T-cell (primary cell): ENCODE data around the gene TTC12. TPM values are rescaled to one million over a fixed set of nuclear protein-coding genes. Genes with fewer than 3 reads are reported as not detected.

Experiments used
- ATAC-seq, 4 experiments: fragments of 200-7000 bp in 3 of 4; fragments of 150-1000 bp in 1 of 4; cut with Tn5 transposase; replicated peaks in 1 of 4; 1 replicate in 3 of 4; 2 replicates in 1 of 4; pipeline ENCODE4 v1.10.0; 2021; ENCODE audit warnings: moderate library complexity in 3 of 4, mild to moderate bottlenecking in 2 of 4, moderate number of reproducible peaks in 1 of 4
- CTCF ChIA-PET, 2 donors: fragments of 300-600 bp; sonication (Branson Sonifier 250); formaldehyde crosslinking; loops; one replicate each; lab custom pipeline; 2022; ENCODE audit warnings: antibody characterized with exemption in 2 of 2; lab: Charles Lee
- POLR2A ChIA-PET, 2 donors: fragments of 300-600 bp; sonication (Branson Sonifier 250); formaldehyde crosslinking; loops; one replicate each; lab custom pipeline; 2022; ENCODE audit warnings: antibody characterized with exemption in 2 of 2; lab: Charles Lee
- DNase-seq, 35 experiments: peaks; one replicate each; pipeline versions ENCODE4 v3.0.0 to v3.0.0-alpha.2; 2013 to 2023
- H3K27ac ChIP-seq: one replicate; pipeline ENCODE4 v1.5.1; 2013; ENCODE audit warnings: low read length
- H3K27me3 ChIP-seq, 2 experiments: replicated peaks in 1 of 2; 1 replicate in 1 of 2; 2 replicates in 1 of 2; pipeline versions ENCODE4 v1.6.1 to v1.7.0; 2013; ENCODE audit warnings: low read length in 1 of 2, mixed read lengths in 1 of 2; ENCODE audit not compliant: control insufficient read depth in 2 of 2, insufficient read depth in 2 of 2; ENCODE audit errors: extremely low read depth in 1 of 2
- H3K36me3 ChIP-seq, 2 donors: 1 replicate in 1 of 2; 2 replicates in 1 of 2; pipeline versions ENCODE4 v1.6.1 to v1.7.0; 2013; ENCODE audit warnings: low read length in 1 of 2; ENCODE audit not compliant: control insufficient read depth in 2 of 2, insufficient read depth in 1 of 2; ENCODE audit errors: extremely low read depth in 1 of 2
- H3K4me1 ChIP-seq, 2 experiments: 1 replicate in 1 of 2; 2 replicates in 1 of 2; pipeline versions ENCODE4 v1.6.1 to v1.7.0; 2013; ENCODE audit warnings: low read length in 2 of 2, mixed read lengths in 1 of 2; ENCODE audit not compliant: insufficient read depth in 2 of 2, control insufficient read depth in 1 of 2; ENCODE audit errors: extremely low read depth in 1 of 2
- H3K4me3 ChIP-seq, 2 donors: 1 replicate in 1 of 2; 2 replicates in 1 of 2; pipeline versions ENCODE4 v1.5.1 to v1.7.0; 2013; ENCODE audit warnings: mild to moderate bottlenecking in 2 of 2, low read length in 1 of 2, moderate library complexity in 1 of 2; ENCODE audit not compliant: control insufficient read depth in 1 of 2; ENCODE audit errors: extremely low read depth in 1 of 2
- H3K9me3 ChIP-seq: 2 replicates; pipeline ENCODE4 v1.7.0; 2013
- H3K27ac Mint-ChIP-seq, 2 donors: one replicate each; pipeline ENCODE4 v1.8.0; 2020 to 2021; ENCODE audit warnings: mild to moderate bottlenecking in 2 of 2, mixed read lengths in 2 of 2
- H3K27me3 Mint-ChIP-seq, 2 donors: one replicate each; pipeline ENCODE4 v1.8.0; 2021 to 2022; ENCODE audit warnings: mixed read lengths in 2 of 2
- H3K36me3 Mint-ChIP-seq: one replicate; pipeline ENCODE4 v1.8.0; 2021; ENCODE audit warnings: mixed read lengths
- H3K4me1 Mint-ChIP-seq, 3 donors: one replicate each; pipeline ENCODE4 v1.8.0; 2020 to 2022; ENCODE audit warnings: mixed read lengths in 3 of 3, mild to moderate bottlenecking in 1 of 3
- H3K4me3 Mint-ChIP-seq, 3 donors: one replicate each; pipeline ENCODE4 v1.8.0; 2020 to 2022; ENCODE audit warnings: mild to moderate bottlenecking in 3 of 3, mixed read lengths in 3 of 3, moderate library complexity in 3 of 3
- H3K9me3 Mint-ChIP-seq, 3 donors: one replicate each; pipeline ENCODE4 v1.8.0; 2020 to 2022; ENCODE audit warnings: mixed read lengths in 3 of 3
- WGBS: methylation state at CpG from one replicate; pipeline ENCODE4 v1.1.5; 2013; ENCODE audit warnings: missing lambda C conversion rate; ENCODE audit not compliant: insufficient coverage; 5-methylcytosine and 5-hydroxymethylcytosine counted together
- total RNA-seq, 35 experiments: library from RNA in 6 of 35; stranded (reverse) in 6 of 35; fragments of 120-200 nt in 1 of 35; gene quantifications; one replicate each; pipeline versions ENCODE4 v1.2.1 to v1.2.4 and lab custom pipeline; 2013 to 2026

TTC12 gene
- total RNA-seq, 5 donors from 2014 or later (not counting 1 experiment from before 2014, with no cell fraction given), result 29.0 to 63.8 (median 45.2) TPM

- H3K27ac ChIP-seq, result no peak overlapping the region
- ChIA-PET POLR2A (no interaction called here), CTCF (no interaction called here)
- H3K9me3 ChIP-seq, result no peaks in the 10 kb centered on the region
- WGBS, result 0% methylated on average over 1 of the region's 1 CpG
- no peak overlapping the region for H3K4me3 ChIP-seq
- no peak for DNase-seq
- Mint-ChIP-seq H3K9me3 (peaks cover 0 to 4% (median 0%) of the 10 kb centered on the region in 3 donors), H3K36me3 (peaks cover 37% of the 10 kb centered on the region), H3K4me1 (no peaks in the 10 kb centered on the region), H3K27ac (no peak overlapping the region), H3K27me3 (peaks cover 0 to 5% of the 10 kb centered on the region in 2 donors), H3K4me3 (no peak overlapping the region)
- no peaks in the 10 kb centered on the region for H3K36me3 ChIP-seq
- H3K4me1 ChIP-seq, result no peaks in the 10 kb centered on the region
- ATAC-seq, result no peak
- no peaks in the 10 kb centered on the region for H3K27me3 ChIP-seq
Measured at GRCh38 chr11:113378692-113379091, 64.3 kb downstream of the TTC12 start.

- H3K4me1 ChIP-seq, result no peaks in the 10 kb centered on the region
- H3K9me3 ChIP-seq, result no peaks in the 10 kb centered on the region
- DNase-seq, result no peak
- ATAC-seq, result no peak
- Mint-ChIP-seq H3K4me3 (no peak overlapping the region), H3K27me3 (peaks cover 2 to 5% of the 10 kb centered on the region in 2 donors), H3K4me1 (no peaks in the 10 kb centered on the region), H3K36me3 (peaks cover 49% of the 10 kb centered on the region), H3K9me3 (peaks cover 0 to 4% (median 4%) of the 10 kb centered on the region in 3 donors), H3K27ac (no peak overlapping the region)
- H3K4me3 ChIP-seq, result no peak overlapping the region
- CTCF ChIA-PET, result no interaction called here
- POLR2A ChIA-PET, result no interaction called here
- no peak overlapping the region for H3K27ac ChIP-seq
- H3K27me3 ChIP-seq, result peaks cover 4 to 7% of the 10 kb centered on the region in 2 experiments
- no peaks in the 10 kb centered on the region for H3K36me3 ChIP-seq
Measured at GRCh38 chr11:113382121-113382520, 67.7 kb downstream of the TTC12 start.

GRCh38 chr11:113384551-113384950 is 70.2 kb downstream of the TTC12 start:
- Mint-ChIP-seq H3K4me1 (no peaks in the 10 kb centered on the region), H3K27ac (no peak overlapping the region), H3K27me3 (peaks cover 5% of the 10 kb centered on the region in 2 donors), H3K4me3 (no peak overlapping the region), H3K9me3 (peaks cover 0 to 4% (median 4%) of the 10 kb centered on the region in 3 donors), H3K36me3 (peaks cover 35% of the 10 kb centered on the region)
- POLR2A ChIA-PET, result no interaction called here
- Histone ChIP-seq H3K4me3 (no peak overlapping the region), H3K36me3 (no peaks in the 10 kb centered on the region), H3K27ac (no peak overlapping the region), H3K4me1 (peaks cover 0 to 9% of the 10 kb centered on the region in 2 experiments), H3K9me3 (no peaks in the 10 kb centered on the region), H3K27me3 (peaks cover 4 to 25% of the 10 kb centered on the region in 2 experiments)
- DNase-seq, result no peak
- ATAC-seq, result no peak
- 100% methylated on average over 1 of the region's 3 CpGs for WGBS
- CTCF ChIA-PET, result interaction anchor here in 1 of 2 donors (0.7 kb wide), 1 partner anchor 840 kb away, joined by 4 read pairs; no protein-coding TSS in a partner anchor

GRCh38 chr11:113385749-113386148 is 71.4 kb downstream of the TTC12 start:
- Histone ChIP-seq H3K4me1 (peaks cover 0 to 9% of the 10 kb centered on the region in 2 experiments), H3K4me3 (no peak overlapping the region), H3K36me3 (no peaks in the 10 kb centered on the region), H3K9me3 (no peaks in the 10 kb centered on the region), H3K27me3 (peaks cover 4 to 25% of the 10 kb centered on the region in 2 experiments), H3K27ac (no peak overlapping the region)
- H3K4me1 Mint-ChIP-seq, result no peaks in the 10 kb centered on the region
- POLR2A ChIA-PET, result no interaction called here
- H3K4me3 Mint-ChIP-seq, result no peak overlapping the region
- peaks cover 0 to 5% of the 10 kb centered on the region in 2 donors for H3K27me3 Mint-ChIP-seq
- CTCF ChIA-PET, result no interaction called here
- ATAC-seq (no peak), DNase-seq (no peak)
- WGBS, result 100% methylated on average over 3 of the region's 3 CpGs
- peaks cover 25% of the 10 kb centered on the region for H3K36me3 Mint-ChIP-seq
- H3K9me3 Mint-ChIP-seq, result peaks cover 0 to 4% (median 0%) of the 10 kb centered on the region in 3 donors
- H3K27ac Mint-ChIP-seq, result no peak overlapping the region

GRCh38 chr11:113386866-113387265 is 72.5 kb downstream of the TTC12 start:
- Histone ChIP-seq H3K9me3 (no peaks in the 10 kb centered on the region), H3K27me3 (peaks cover 4 to 30% of the 10 kb centered on the region in 2 experiments), H3K4me1 (peaks cover 0 to 9% of the 10 kb centered on the region in 2 experiments), H3K36me3 (no peaks in the 10 kb centered on the region), H3K4me3 (no peak overlapping the region), H3K27ac (no peak overlapping the region)
- CTCF ChIA-PET, result no interaction called here
- peaks cover 0 to 5% of the 10 kb centered on the region in 2 donors for H3K27me3 Mint-ChIP-seq
- H3K9me3 Mint-ChIP-seq, result peaks cover 0 to 4% (median 0%) of the 10 kb centered on the region in 3 donors
- 85% methylated on average over 5 of the region's 6 CpGs for WGBS
- no peak for DNase-seq
- ATAC-seq, result no peak
- H3K4me3 Mint-ChIP-seq, result no peak overlapping the region
- peaks cover 22% of the 10 kb centered on the region for H3K36me3 Mint-ChIP-seq
- POLR2A ChIA-PET, result no interaction called here
- H3K4me1 Mint-ChIP-seq, result no peaks in the 10 kb centered on the region
- H3K27ac Mint-ChIP-seq, result no peak overlapping the region

- Histone ChIP-seq H3K27me3 (peaks cover 4 to 32% of the 10 kb centered on the region in 2 experiments), H3K9me3 (no peaks in the 10 kb centered on the region), H3K4me1 (peaks cover 0 to 9% of the 10 kb centered on the region in 2 experiments), H3K4me3 (no peak within 1 kb of the TSS), H3K36me3 (no peaks in the 10 kb centered on the region), H3K27ac (no peak within 1 kb of the TSS)
- H3K27ac Mint-ChIP-seq, result no peak within 1 kb of the TSS
- H3K36me3 Mint-ChIP-seq, result peaks cover 22% of the 10 kb centered on the region
- ATAC-seq, result no peak
- CTCF ChIA-PET, result no interaction called here
- no peaks in the 10 kb centered on the region for H3K4me1 Mint-ChIP-seq
- WGBS, result 16% methylated on average over 41 of the region's 46 CpGs
- no peak within 1 kb of the TSS for H3K4me3 Mint-ChIP-seq
- peaks cover 0 to 4% (median 0%) of the 10 kb centered on the region in 3 donors for H3K9me3 Mint-ChIP-seq
- POLR2A ChIA-PET, result no interaction called here
- peaks cover 3 to 5% of the 10 kb centered on the region in 2 donors for H3K27me3 Mint-ChIP-seq
- DNase-seq, result no peak
Measured at GRCh38 chr11:113387605-113388211, 73.3 kb downstream of the TTC12 start, which contains the start of gene ANKK1. ANKK1 (plus strand) TSS chr11:113387779; CDS start chr11:113387885, 106 bp downstream.
